ENCODE data around the gene DCLK1. TPM values are rescaled to one million over a fixed set of nuclear protein-coding genes. Genes with fewer than 3 reads are reported as not detected.

The DCLK1 gene
- total and polyA plus RNA-seq, 4 donors, result 2.6 to 47.4 (median 13.9) TPM

DNA sequence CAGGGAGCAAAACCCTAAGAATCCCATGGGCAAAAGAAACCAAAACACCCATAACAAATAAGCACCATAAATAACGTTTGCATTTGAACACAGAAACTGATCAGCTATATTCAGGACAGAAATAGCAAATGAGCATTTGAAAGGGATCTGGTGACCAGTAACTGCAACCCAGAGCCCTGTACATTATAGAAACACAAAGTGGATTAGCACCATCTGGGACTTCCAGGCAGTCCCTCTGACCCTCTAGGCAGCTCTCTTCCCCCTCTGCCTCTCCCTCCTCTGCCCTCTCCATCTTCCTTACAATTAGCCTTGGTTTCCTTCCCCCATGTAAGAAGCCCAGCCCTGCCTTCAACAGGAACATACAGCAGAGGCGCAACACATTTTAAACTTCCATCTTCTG is 215.0 kb downstream of the DCLK1 start:
- DNase-seq, result no peak
- H3K27me3 ChIP-seq (ENCODE audit: control insufficient read depth in 1 of 2, insufficient read depth in 2 of 2, low read length in 1 of 2), result no peaks in the 10 kb centered on the region
- no peak overlapping the region for H3K27ac ChIP-seq (ENCODE audit: low read depth in 1 of 2, low read length in 2 of 2)
- no peaks in the 10 kb centered on the region for H3K36me3 ChIP-seq (ENCODE audit: control insufficient read depth in 1 of 2, insufficient read depth in 2 of 2, low read length in 1 of 2)
- 79 to 81% methylated on average over 2 of the region's 2 CpGs for WGBS, 2 donors
- H3K4me3 ChIP-seq (ENCODE audit: low read length in 2 of 2), result no peak overlapping the region
- H3K4me1 ChIP-seq (ENCODE audit: control insufficient read depth in 1 of 2, insufficient read depth in 2 of 2, low read length in 2 of 2), result no peaks in the 10 kb centered on the region
- intact Hi-C loops (cut with DNase I), result no loop called here
- H3K9me3 ChIP-seq (ENCODE audit: control insufficient read depth, low read length), result no peaks in the 10 kb centered on the region
- no peak for ATAC-seq (ENCODE audit: low FRiP score)

DNA sequence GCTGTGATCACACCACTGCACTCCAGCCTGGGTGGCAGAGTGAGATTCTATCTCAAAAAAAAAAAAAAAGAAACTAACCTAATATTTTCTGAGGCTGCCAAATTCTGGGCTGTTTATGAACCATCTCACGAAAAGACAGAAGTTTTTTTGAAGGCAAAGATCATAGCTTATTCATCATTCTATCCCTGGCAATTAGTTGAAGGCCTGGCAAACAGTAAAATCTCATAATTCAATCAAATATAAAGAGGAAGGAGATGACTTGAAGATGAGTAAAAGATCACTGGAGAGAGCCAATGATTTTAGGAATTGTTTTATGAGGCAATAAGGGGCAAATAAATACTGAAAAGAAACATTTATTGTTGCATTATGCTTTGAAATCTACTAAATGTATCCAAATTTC is 216.5 kb downstream of the DCLK1 start:
- 38 to 52% methylated on average over 1 of the region's 1 CpG for WGBS, 2 donors
- Histone ChIP-seq H3K9me3 (ENCODE audit: control insufficient read depth, low read length) (no peaks in the 10 kb centered on the region), H3K4me1 (ENCODE audit: control insufficient read depth in 1 of 2, insufficient read depth in 2 of 2, low read length in 2 of 2) (no peaks in the 10 kb centered on the region), H3K27ac (ENCODE audit: low read depth in 1 of 2, low read length in 2 of 2) (no peak overlapping the region), H3K4me3 (ENCODE audit: low read length in 2 of 2) (no peak overlapping the region), H3K27me3 (ENCODE audit: control insufficient read depth in 1 of 2, insufficient read depth in 2 of 2, low read length in 1 of 2) (no peaks in the 10 kb centered on the region), H3K36me3 (ENCODE audit: control insufficient read depth in 1 of 2, insufficient read depth in 2 of 2, low read length in 1 of 2) (no peaks in the 10 kb centered on the region)
- no peak for DNase-seq
- intact Hi-C loops (cut with DNase I), result no loop called here
- ATAC-seq (ENCODE audit: low FRiP score), result no peak

DNA sequence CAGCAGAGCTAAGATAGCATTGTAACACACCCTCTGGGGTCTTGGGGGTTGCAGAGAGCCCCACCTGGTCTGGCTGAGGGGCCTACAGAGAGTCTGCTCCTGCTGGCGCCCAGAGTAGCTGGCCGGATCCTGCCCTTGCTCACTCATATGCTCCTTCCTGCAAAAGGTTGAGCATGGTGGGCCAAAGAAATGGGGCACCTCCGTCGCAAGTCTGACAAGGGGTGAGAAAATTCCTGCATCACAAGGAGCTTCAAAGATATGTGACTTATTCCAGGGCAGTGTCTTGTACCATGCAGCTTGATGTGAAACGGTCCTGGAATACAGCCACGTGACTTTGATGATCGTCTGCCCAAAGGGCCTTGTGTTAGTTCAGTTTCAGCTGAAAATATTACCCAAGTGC is 218.3 kb downstream of the DCLK1 start:
- Histone ChIP-seq H3K27ac (ENCODE audit: low read depth in 1 of 2, low read length in 2 of 2) (no peak overlapping the region), H3K9me3 (ENCODE audit: control insufficient read depth, low read length) (no peaks in the 10 kb centered on the region), H3K27me3 (ENCODE audit: control insufficient read depth in 1 of 2, insufficient read depth in 2 of 2, low read length in 1 of 2) (no peaks in the 10 kb centered on the region), H3K4me1 (ENCODE audit: control insufficient read depth in 1 of 2, insufficient read depth in 2 of 2, low read length in 2 of 2) (no peaks in the 10 kb centered on the region), H3K4me3 (ENCODE audit: low read length in 2 of 2) (no peak overlapping the region), H3K36me3 (ENCODE audit: control insufficient read depth in 1 of 2, insufficient read depth in 2 of 2, low read length in 1 of 2) (no peaks in the 10 kb centered on the region)
- 85 to 86% methylated on average over 7 of the region's 7 CpGs for WGBS, 2 donors
- intact Hi-C loops (cut with DNase I), result no loop called here
- ATAC-seq (ENCODE audit: low FRiP score) (no peak), DNase-seq (no peak)

DNA sequence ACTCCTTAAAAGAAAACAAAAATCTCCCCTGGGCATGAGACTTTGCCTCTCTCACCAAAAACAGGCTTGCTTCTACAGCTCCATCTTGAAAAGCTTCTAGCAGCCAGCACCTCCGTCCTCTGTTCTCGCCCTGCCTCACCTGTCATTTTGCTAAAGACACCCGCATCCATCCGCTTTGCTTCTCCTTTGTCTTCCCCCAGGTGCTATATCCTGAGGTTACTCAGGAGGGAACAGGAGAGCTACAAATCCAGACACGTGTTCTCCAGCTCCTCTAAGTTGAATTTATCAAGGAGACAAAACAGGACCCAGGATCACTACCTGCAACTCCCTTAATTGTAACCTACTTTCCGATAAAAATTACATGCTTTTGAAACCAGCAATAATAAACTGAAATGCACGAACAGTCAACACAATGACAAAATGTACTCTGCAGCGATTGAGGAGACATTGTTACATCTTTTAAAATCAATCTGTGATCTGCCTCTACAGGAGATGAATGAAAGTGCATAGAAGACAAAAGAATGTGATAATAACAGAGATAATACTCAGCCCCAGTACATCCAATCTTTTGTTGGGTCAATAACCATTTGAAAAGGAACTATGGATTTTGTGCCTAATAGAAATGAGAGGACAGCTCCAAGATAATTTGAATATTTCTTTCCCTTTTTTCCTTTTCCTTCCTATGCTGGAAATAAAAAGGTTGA is 221.2 kb downstream of the DCLK1 start:
- intact Hi-C loops (cut with DNase I), result no loop called here
- no peaks in the 10 kb centered on the region for H3K4me1 ChIP-seq (ENCODE audit: control insufficient read depth in 1 of 2, insufficient read depth in 2 of 2, low read length in 2 of 2)
- no peaks in the 10 kb centered on the region for H3K27me3 ChIP-seq (ENCODE audit: control insufficient read depth in 1 of 2, insufficient read depth in 2 of 2, low read length in 1 of 2)
- no peak overlapping the region for H3K27ac ChIP-seq (ENCODE audit: low read depth in 1 of 2, low read length in 2 of 2)
- no peak overlapping the region for H3K4me3 ChIP-seq (ENCODE audit: low read length in 2 of 2)
- no peaks in the 10 kb centered on the region for H3K36me3 ChIP-seq (ENCODE audit: control insufficient read depth in 1 of 2, insufficient read depth in 2 of 2, low read length in 1 of 2)
- WGBS, 2 donors, result 94% methylated on average over 8 of the region's 8 CpGs
- no peaks in the 10 kb centered on the region for H3K9me3 ChIP-seq (ENCODE audit: control insufficient read depth, low read length)
- DNase-seq (no peak), ATAC-seq (ENCODE audit: low FRiP score) (no peak)

DNA sequence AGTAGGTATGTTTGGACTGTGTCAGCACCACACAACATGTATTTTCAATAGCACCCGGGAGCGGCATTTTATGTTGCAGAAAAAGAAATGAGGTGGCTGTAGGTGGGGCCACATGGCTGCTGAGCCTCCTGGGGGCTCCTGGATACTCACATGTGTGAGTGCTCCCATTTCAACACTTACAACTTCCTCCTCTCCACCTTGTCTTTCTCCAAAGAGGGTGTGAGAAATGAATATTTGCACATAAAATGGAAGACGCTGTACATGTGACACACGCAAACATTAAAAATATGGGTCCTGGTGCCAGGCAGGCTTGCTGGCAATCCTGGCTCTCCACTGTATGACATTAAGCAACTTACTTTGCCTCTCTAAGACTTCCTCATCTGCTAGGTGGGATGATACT is 222.1 kb downstream of the DCLK1 start:
- Histone ChIP-seq H3K36me3 (ENCODE audit: control insufficient read depth in 1 of 2, insufficient read depth in 2 of 2, low read length in 1 of 2) (no peaks in the 10 kb centered on the region), H3K27ac (ENCODE audit: low read depth in 1 of 2, low read length in 2 of 2) (no peak overlapping the region), H3K27me3 (ENCODE audit: control insufficient read depth in 1 of 2, insufficient read depth in 2 of 2, low read length in 1 of 2) (no peaks in the 10 kb centered on the region), H3K4me3 (ENCODE audit: low read length in 2 of 2) (no peak overlapping the region), H3K9me3 (ENCODE audit: control insufficient read depth, low read length) (no peaks in the 10 kb centered on the region), H3K4me1 (ENCODE audit: control insufficient read depth in 1 of 2, insufficient read depth in 2 of 2, low read length in 2 of 2) (no peaks in the 10 kb centered on the region)
- no peak for ATAC-seq (ENCODE audit: low FRiP score)
- no peak for DNase-seq
- intact Hi-C loops (cut with DNase I), result no loop called here
- WGBS, 2 donors, result 85% methylated on average over 4 of the region's 4 CpGs

DNA sequence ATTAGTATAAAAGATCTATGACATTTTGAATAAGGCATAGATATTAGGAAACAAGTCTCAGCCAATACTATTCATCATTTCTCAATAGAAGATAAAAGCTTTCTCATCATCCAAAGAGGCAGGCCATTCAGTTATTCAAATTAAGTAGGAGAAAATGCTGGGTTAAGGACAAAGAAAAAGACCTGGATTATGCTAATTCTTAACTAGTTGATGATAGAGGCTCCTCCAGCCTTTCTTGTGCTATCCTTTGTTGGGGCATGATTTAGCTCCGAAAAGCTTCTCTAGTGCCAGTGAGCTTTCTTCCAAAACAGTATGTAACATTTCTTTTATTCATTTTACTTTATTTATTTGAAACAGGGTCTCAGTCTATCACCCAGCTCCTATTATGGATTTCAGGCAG is 223.0 kb downstream of the DCLK1 start:
- Histone ChIP-seq H3K36me3 (ENCODE audit: control insufficient read depth in 1 of 2, insufficient read depth in 2 of 2, low read length in 1 of 2) (no peaks in the 10 kb centered on the region), H3K27me3 (ENCODE audit: control insufficient read depth in 1 of 2, insufficient read depth in 2 of 2, low read length in 1 of 2) (no peaks in the 10 kb centered on the region), H3K9me3 (ENCODE audit: control insufficient read depth, low read length) (no peaks in the 10 kb centered on the region), H3K4me3 (ENCODE audit: low read length in 2 of 2) (no peak overlapping the region), H3K4me1 (ENCODE audit: control insufficient read depth in 1 of 2, insufficient read depth in 2 of 2, low read length in 2 of 2) (no peaks in the 10 kb centered on the region), H3K27ac (ENCODE audit: low read depth in 1 of 2, low read length in 2 of 2) (no peak overlapping the region)
- WGBS, 2 donors, result 91 to 94% methylated on average over 1 of the region's 1 CpG
- intact Hi-C loops (cut with DNase I), result no loop called here
- no peak for ATAC-seq (ENCODE audit: low FRiP score)
- DNase-seq, result no peak

DNA sequence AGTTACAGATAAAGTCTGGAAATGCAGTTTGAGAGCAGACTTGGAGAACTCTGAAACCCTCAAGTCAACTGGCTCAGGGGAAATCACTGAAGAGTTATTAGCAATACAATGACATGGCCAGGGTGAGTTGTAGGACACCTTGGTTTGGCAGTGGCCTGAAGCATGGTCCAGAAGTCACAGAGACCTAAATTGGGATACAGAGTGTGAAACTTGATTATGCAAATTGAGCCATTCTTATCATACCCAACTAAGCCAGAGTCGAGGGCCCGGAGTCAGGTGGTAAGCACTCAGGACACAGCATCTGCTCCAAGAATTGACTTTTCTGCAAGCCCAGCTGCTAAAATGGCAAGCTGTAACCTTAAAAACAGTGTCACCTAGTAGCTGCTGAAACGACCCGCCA is 224.5 kb downstream of the DCLK1 start:
- H3K36me3 ChIP-seq (ENCODE audit: control insufficient read depth in 1 of 2, insufficient read depth in 2 of 2, low read length in 1 of 2), result no peaks in the 10 kb centered on the region
- no peaks in the 10 kb centered on the region for H3K9me3 ChIP-seq (ENCODE audit: control insufficient read depth, low read length)
- ATAC-seq (ENCODE audit: low FRiP score) (no peak), DNase-seq (no peak)
- intact Hi-C loops (cut with DNase I), result no loop called here
- no peak overlapping the region for H3K4me3 ChIP-seq (ENCODE audit: low read length in 2 of 2)
- 70 to 73% methylated on average over 4 of the region's 4 CpGs for WGBS, 2 donors
- H3K27me3 ChIP-seq (ENCODE audit: control insufficient read depth in 1 of 2, insufficient read depth in 2 of 2, low read length in 1 of 2), result no peaks in the 10 kb centered on the region
- no peak overlapping the region for H3K27ac ChIP-seq (ENCODE audit: low read depth in 1 of 2, low read length in 2 of 2)
- H3K4me1 ChIP-seq (ENCODE audit: control insufficient read depth in 1 of 2, insufficient read depth in 2 of 2, low read length in 2 of 2), result no peaks in the 10 kb centered on the region

DNA sequence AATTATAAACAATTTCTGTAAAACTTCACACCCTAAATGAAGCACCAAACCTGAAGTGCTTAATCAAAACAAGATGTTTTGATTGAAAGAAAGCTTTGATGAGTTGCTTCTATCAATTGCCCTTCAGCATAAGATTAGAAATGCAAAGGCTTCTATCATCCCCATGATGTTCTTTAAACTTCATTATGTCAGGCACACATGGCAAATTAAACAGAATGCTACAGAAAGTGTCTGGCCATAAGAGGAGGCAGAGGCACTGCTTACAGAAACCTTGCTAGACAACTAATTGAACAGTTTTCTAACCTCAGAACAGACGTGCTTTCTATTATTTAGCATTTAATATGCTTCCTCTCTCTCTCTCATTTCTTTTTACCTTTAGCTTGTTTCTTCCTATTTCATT is 228.1 kb downstream of the DCLK1 start:
- Histone ChIP-seq H3K27ac (ENCODE audit: low read depth in 1 of 2, low read length in 2 of 2) (no peak overlapping the region), H3K9me3 (ENCODE audit: control insufficient read depth, low read length) (no peaks in the 10 kb centered on the region), H3K36me3 (ENCODE audit: control insufficient read depth in 1 of 2, insufficient read depth in 2 of 2, low read length in 1 of 2) (no peaks in the 10 kb centered on the region), H3K4me3 (ENCODE audit: low read length in 2 of 2) (no peak overlapping the region), H3K4me1 (ENCODE audit: control insufficient read depth in 1 of 2, insufficient read depth in 2 of 2, low read length in 2 of 2) (no peaks in the 10 kb centered on the region), H3K27me3 (ENCODE audit: control insufficient read depth in 1 of 2, insufficient read depth in 2 of 2, low read length in 1 of 2) (no peaks in the 10 kb centered on the region)
- DNase-seq, result no peak
- WGBS, 2 donors, result 76 to 91% methylated on average over 1 of the region's 1 CpG
- no peak for ATAC-seq (ENCODE audit: low FRiP score)
- intact Hi-C loops (cut with DNase I), result no loop called here

DNA sequence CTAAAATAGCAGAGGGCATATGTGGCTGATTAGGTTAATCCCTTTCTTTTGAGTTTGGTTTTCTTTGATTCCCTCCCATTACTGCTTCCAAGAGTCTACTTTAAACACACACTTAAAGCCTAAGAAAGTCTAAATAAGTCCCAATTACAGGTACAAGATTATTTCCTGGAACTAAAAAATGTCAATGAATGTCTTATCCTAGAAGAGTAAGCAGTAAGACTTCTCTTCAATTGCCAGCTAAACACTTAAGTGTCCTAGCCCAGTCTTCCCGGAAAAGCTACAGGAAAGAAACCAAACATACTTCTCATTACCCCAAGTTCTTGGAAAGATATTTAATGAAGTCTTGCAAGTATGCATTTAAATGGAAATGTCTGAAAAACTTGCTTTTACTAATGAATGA is 233.1 kb downstream of the DCLK1 start:
- DNase-seq (no peak), ATAC-seq (ENCODE audit: low FRiP score) (no peak)
- WGBS, 2 donors, result 94 to 97% methylated on average over 1 of the region's 1 CpG
- Histone ChIP-seq H3K9me3 (ENCODE audit: control insufficient read depth, low read length) (no peaks in the 10 kb centered on the region), H3K27me3 (ENCODE audit: control insufficient read depth in 1 of 2, insufficient read depth in 2 of 2, low read length in 1 of 2) (no peaks in the 10 kb centered on the region), H3K4me1 (ENCODE audit: control insufficient read depth in 1 of 2, insufficient read depth in 2 of 2, low read length in 2 of 2) (no peaks in the 10 kb centered on the region), H3K4me3 (ENCODE audit: low read length in 2 of 2) (no peak overlapping the region), H3K36me3 (ENCODE audit: control insufficient read depth in 1 of 2, insufficient read depth in 2 of 2, low read length in 1 of 2) (no peaks in the 10 kb centered on the region), H3K27ac (ENCODE audit: low read depth in 1 of 2, low read length in 2 of 2) (no peak overlapping the region)
- intact Hi-C loops (cut with DNase I), result no loop called here

All from aorta (tissue), 5 donors.